SK-N-SH (cell line): Measurements from ENCODE around the gene PHKB. TPM values are rescaled to one million over a fixed set of nuclear protein-coding genes. Genes with fewer than 3 reads are reported as not detected.

ENCODE experiments used
- CTCF ChIA-PET: fragments of 300-600, 350-600 bp; formaldehyde crosslinking; extraction: SDS; loops from one replicate; lab custom pipeline; 2021; lab: Yijun Ruan, JAX
- POLR2A ChIA-PET: fragments of 350-600 bp; sonication (Branson Sonifier 250); formaldehyde crosslinking; extraction: SDS; loops from one replicate; lab custom pipeline; 2020; ENCODE audit warnings: antibody characterized with exemption, inconsistent platforms; lab: Yijun Ruan, JAX
- DNase-seq: peaks from one replicate; pipeline ENCODE4 v3.0.0; 2012
- H2AFZ ChIP-seq: fragments of 200-600 bp; sonication (generic); 2 replicates; pipeline ENCODE4 v1.8.1; 2016; ENCODE audit warnings: antibody characterized with exemption, mild to moderate bottlenecking, low read depth
- H3F3A ChIP-seq: fragments of 200-600 bp; sonication (generic); replicated peaks from 2 replicates; pipeline ENCODE3; 2016; ENCODE audit warnings: antibody characterized with exemption, mild to moderate bottlenecking; ENCODE audit not compliant: insufficient read depth
- H3K27ac ChIP-seq, 2 experiments: fragments of 200-500 bp in 1 of 2; fragments of 200-600 bp in 1 of 2; sonication (Bioruptor generic) in 1 of 2; sonication (generic), shearing (Covaris generic) in 1 of 2; 2 replicates each; pipeline versions ENCODE4 v1.5.1 to v1.6.1; 2014 to 2016; ENCODE audit warnings: low read depth in 2 of 2, inconsistent platforms in 1 of 2, low read length in 1 of 2, mild to moderate bottlenecking in 1 of 2, mixed read lengths in 1 of 2
- H3K27me3 ChIP-seq: fragments of 200-600 bp; sonication (generic), shearing (Covaris generic); 2 replicates; pipeline ENCODE4 v1.6.1; 2016; ENCODE audit warnings: mixed run types; ENCODE audit not compliant: insufficient read depth
- H3K36me3 ChIP-seq, 2 experiments: fragments of 200-500 bp in 1 of 2; fragments of 200-600 bp in 1 of 2; sonication (Bioruptor generic) in 1 of 2; sonication (generic) in 1 of 2; replicated peaks in 1 of 2; 2 replicates each; pipeline versions ENCODE3 to v1.5.1; 2014 to 2016; ENCODE audit warnings: low read length in 1 of 2, mild to moderate bottlenecking in 1 of 2; ENCODE audit not compliant: insufficient read depth in 2 of 2, control insufficient read depth in 1 of 2
- H3K4me1 ChIP-seq, 2 experiments: fragments of 200-500 bp in 1 of 2; fragments of 200-600 bp in 1 of 2; sonication (Bioruptor generic) in 1 of 2; sonication (generic), shearing (Covaris generic) in 1 of 2; 2 replicates each; pipeline versions ENCODE4 v1.5.1 to v1.6.1; 2014 to 2016; ENCODE audit warnings: low read depth in 1 of 2, low read length in 1 of 2, mixed run types in 1 of 2; ENCODE audit not compliant: insufficient read depth in 2 of 2, control insufficient read depth in 1 of 2
- H3K4me2 ChIP-seq: fragments of 200-600 bp; sonication (generic), shearing (Covaris generic); 2 replicates; pipeline ENCODE4 v1.6.1; 2017; ENCODE audit warnings: mixed run types
- H3K4me3 ChIP-seq, 2 experiments: fragments of 200-500 bp in 1 of 2; fragments of 200-600 bp in 1 of 2; sonication (Bioruptor generic) in 1 of 2; sonication (generic), shearing (Covaris generic) in 1 of 2; 2 replicates each; pipeline versions ENCODE4 v1.5.1 to v1.8.1; 2014 to 2016; ENCODE audit warnings: low read depth in 2 of 2, inconsistent platforms in 1 of 2, low read length in 1 of 2, mild to moderate bottlenecking in 1 of 2, mixed read lengths in 1 of 2, moderate library complexity in 1 of 2
- H3K79me2 ChIP-seq: fragments of 200-600 bp; sonication (generic); 2 replicates; pipeline ENCODE4 v1.8.1; 2017; ENCODE audit warnings: mild to moderate bottlenecking; ENCODE audit not compliant: insufficient read depth
- H3K9ac ChIP-seq: fragments of 200-600 bp; sonication (generic); 2 replicates; pipeline ENCODE4 v1.6.1; 2017; ENCODE audit warnings: mixed run types
- H3K9me2 ChIP-seq: fragments of 200-600 bp; sonication (generic); 2 replicates; pipeline ENCODE4 v1.6.1; 2017; ENCODE audit warnings: mixed run types
- H3K9me3 ChIP-seq: fragments of 200-600 bp; sonication (generic); 2 replicates; pipeline ENCODE4 v1.6.1; 2017; ENCODE audit warnings: mixed run types, mild to moderate bottlenecking, moderate library complexity
- H4K20me1 ChIP-seq: fragments of 200-600 bp; sonication (generic); 2 replicates; pipeline ENCODE4 v1.6.1; 2017; ENCODE audit warnings: mild to moderate bottlenecking, mixed run types; ENCODE audit not compliant: insufficient read depth
- EZH2phosphoT487 ChIP-seq: fragments of 200-600 bp; sonication (generic); IDR thresholded peaks from 2 replicates; pipeline ENCODE4 v1.6.1; 2017; ENCODE audit warnings: low read depth, mixed run types, mild to moderate bottlenecking, antibody characterized with exemption, moderate library complexity, borderline replicate concordance
- FOSL2 ChIP-seq: IDR thresholded peaks from 2 replicates; pipeline ENCODE4 v1.4.0; 2012; ENCODE audit warnings: low read depth, mild to moderate bottlenecking, moderate library complexity, borderline replicate concordance
- FOXJ3 ChIP-seq: sonication (generic); formaldehyde crosslinking; IDR thresholded peaks from 2 replicates; pipeline ENCODE4 v1.5.1; 2020; ENCODE audit warnings: mild to moderate bottlenecking, missing genetic modification reagents
- MEF2A ChIP-seq: IDR thresholded peaks from 2 replicates; pipeline ENCODE4 v1.4.0; 2012; ENCODE audit warnings: low read depth, borderline replicate concordance
- MXI1 ChIP-seq: IDR thresholded peaks from 2 replicates; pipeline ENCODE4 v1.6.1; 2012; ENCODE audit warnings: mild to moderate bottlenecking, low read depth, low read length, improper control_type of control experiment
- NFIC ChIP-seq: IDR thresholded peaks from 2 replicates; pipeline ENCODE4 v1.4.0; 2012; ENCODE audit warnings: borderline replicate concordance
- POLR2AphosphoS5 ChIP-seq: IDR thresholded peaks from 2 replicates; pipeline ENCODE4 v1.6.1; 2012; ENCODE audit warnings: low read depth, low read length
- RAD21 ChIP-seq: IDR thresholded peaks from 2 replicates; pipeline ENCODE4 v1.6.1; 2012; ENCODE audit warnings: mild to moderate bottlenecking, low read length
- RCOR1 ChIP-seq: fragments of 150-350 bp; IDR thresholded peaks from 2 replicates; pipeline ENCODE4 v1.6.1; 2017; ENCODE audit warnings: antibody characterized with exemption, low read length
- TAF1 ChIP-seq: IDR thresholded peaks from 2 replicates; pipeline ENCODE4 v1.6.1; 2012; ENCODE audit warnings: low read depth, mild to moderate bottlenecking, low read length, moderate library complexity, borderline replicate concordance
- TEAD4 ChIP-seq: IDR thresholded peaks from 2 replicates; pipeline ENCODE4 v1.4.0; 2012; ENCODE audit warnings: mild to moderate bottlenecking, borderline replicate concordance; ENCODE audit not compliant: insufficient read depth
- WGBS: methylation state at CpG from one replicate; pipeline ENCODE4 v1.1.6; 2017; ENCODE audit warnings: low lambda C conversion rate; 5-methylcytosine and 5-hydroxymethylcytosine counted together
- polyA plus RNA-seq, 3 experiments: library from polyadenylated mRNA; depleted of rRNA; stranded (reverse); fragments of >200 nt; gene quantifications; 2 replicates each; pipeline ENCODE4 v1.2.3, GENCODE V29; 2012
- TF ChIP-seq, protein P1 (sequence below): IDR thresholded peaks from 2 replicates; pipeline ENCODE4 v1.4.0; 2012; ENCODE audit warnings: low read depth
- TF ChIP-seq, protein P2 (sequence below): IDR thresholded peaks from 2 replicates; pipeline ENCODE4 v1.6.1; 2012; ENCODE audit warnings: mild to moderate bottlenecking, low read depth, low read length, moderate library complexity
- TF ChIP-seq, protein P3 (sequence below): IDR thresholded peaks from 2 replicates; pipeline ENCODE4; 2012

Gene PHKB
- polyA plus RNA-seq, 1 of the 3 experiments (the other 2 are of a cell fraction) = 20.8 TPM

GRCh38 chr16:47697826-47698225 is 236.7 kb downstream of the PHKB start (continued):
- TF ChIP-seq, protein P1, sequence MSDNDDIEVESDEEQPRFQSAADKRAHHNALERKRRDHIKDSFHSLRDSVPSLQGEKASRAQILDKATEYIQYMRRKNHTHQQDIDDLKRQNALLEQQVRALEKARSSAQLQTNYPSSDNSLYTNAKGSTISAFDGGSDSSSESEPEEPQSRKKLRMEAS = no peak
- TF ChIP-seq FOSL2 = no peak
- TF ChIP-seq MEF2A = no peak
- no peak for TF ChIP-seq NFIC
- TF ChIP-seq, protein P2, sequence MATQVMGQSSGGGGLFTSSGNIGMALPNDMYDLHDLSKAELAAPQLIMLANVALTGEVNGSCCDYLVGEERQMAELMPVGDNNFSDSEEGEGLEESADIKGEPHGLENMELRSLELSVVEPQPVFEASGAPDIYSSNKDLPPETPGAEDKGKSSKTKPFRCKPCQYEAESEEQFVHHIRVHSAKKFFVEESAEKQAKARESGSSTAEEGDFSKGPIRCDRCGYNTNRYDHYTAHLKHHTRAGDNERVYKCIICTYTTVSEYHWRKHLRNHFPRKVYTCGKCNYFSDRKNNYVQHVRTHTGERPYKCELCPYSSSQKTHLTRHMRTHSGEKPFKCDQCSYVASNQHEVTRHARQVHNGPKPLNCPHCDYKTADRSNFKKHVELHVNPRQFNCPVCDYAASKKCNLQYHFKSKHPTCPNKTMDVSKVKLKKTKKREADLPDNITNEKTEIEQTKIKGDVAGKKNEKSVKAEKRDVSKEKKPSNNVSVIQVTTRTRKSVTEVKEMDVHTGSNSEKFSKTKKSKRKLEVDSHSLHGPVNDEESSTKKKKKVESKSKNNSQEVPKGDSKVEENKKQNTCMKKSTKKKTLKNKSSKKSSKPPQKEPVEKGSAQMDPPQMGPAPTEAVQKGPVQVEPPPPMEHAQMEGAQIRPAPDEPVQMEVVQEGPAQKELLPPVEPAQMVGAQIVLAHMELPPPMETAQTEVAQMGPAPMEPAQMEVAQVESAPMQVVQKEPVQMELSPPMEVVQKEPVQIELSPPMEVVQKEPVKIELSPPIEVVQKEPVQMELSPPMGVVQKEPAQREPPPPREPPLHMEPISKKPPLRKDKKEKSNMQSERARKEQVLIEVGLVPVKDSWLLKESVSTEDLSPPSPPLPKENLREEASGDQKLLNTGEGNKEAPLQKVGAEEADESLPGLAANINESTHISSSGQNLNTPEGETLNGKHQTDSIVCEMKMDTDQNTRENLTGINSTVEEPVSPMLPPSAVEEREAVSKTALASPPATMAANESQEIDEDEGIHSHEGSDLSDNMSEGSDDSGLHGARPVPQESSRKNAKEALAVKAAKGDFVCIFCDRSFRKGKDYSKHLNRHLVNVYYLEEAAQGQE = no peak
- TF ChIP-seq POLR2AphosphoS5 = no peak
- no peak for TF ChIP-seq TEAD4
- TF ChIP-seq RAD21 = no peak
- TF ChIP-seq MXI1 = no peak
- TF ChIP-seq FOXJ3 (CRISPR knock-in tag) = no peak
- TF ChIP-seq, protein P3, sequence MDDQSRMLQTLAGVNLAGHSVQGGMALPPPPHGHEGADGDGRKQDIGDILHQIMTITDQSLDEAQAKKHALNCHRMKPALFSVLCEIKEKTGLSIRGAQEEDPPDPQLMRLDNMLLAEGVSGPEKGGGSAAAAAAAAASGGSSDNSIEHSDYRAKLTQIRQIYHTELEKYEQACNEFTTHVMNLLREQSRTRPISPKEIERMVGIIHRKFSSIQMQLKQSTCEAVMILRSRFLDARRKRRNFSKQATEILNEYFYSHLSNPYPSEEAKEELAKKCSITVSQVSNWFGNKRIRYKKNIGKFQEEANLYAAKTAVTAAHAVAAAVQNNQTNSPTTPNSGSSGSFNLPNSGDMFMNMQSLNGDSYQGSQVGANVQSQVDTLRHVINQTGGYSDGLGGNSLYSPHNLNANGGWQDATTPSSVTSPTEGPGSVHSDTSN = no peak
- TF ChIP-seq RCOR1 = no peak

- no peaks in the 10 kb centered on the region for H3K27me3 ChIP-seq
- H3K9me3 ChIP-seq = no peaks in the 10 kb centered on the region
- H4K20me1 ChIP-seq = no peaks in the 10 kb centered on the region
- H2AFZ ChIP-seq = no peak overlapping the region
- H3K36me3 ChIP-seq = peaks cover 16 to 43% of the 10 kb centered on the region in 2 experiments
- no peak overlapping the region for H3K9ac ChIP-seq
- H3K4me2 ChIP-seq = no peak overlapping the region
- H3K4me3 ChIP-seq = no peak overlapping the region
- H3K4me1 ChIP-seq = no peaks in the 10 kb centered on the region
- DNase-seq = no peak
- H3K9me2 ChIP-seq = no peaks in the 10 kb centered on the region
- H3K27ac ChIP-seq = no peak overlapping the region
- no peak for TF ChIP-seq EZH2phosphoT487
- TF ChIP-seq TAF1 = no peak
- no peaks in the 10 kb centered on the region for H3F3A ChIP-seq
- ChIA-PET CTCF (interaction anchor here (1.1 to 1.3 kb wide), 2 partner anchors 9 to 559 kb away, joined by 3 read pairs; no protein-coding TSS in a partner anchor), POLR2A (no interaction called here)
- no peaks in the 10 kb centered on the region for H3K79me2 ChIP-seq
- WGBS = 97% methylated on average over 5 of the region's 5 CpGs
Measured at GRCh38 chr16:47699106-47699505, 238.0 kb downstream of the PHKB start.
